IMR-90 (cell line): ENCODE data around the gene TCAP. TPM values are rescaled to one million over a fixed set of nuclear protein-coding genes. Genes with fewer than 3 reads are reported as not detected.

Experiments
- ATAC-seq: fragments of 200-7000 bp; cut with Tn5 transposase; 2 replicates; pipeline ENCODE4 v1.9.1; 2020; ENCODE audit warnings: low read depth, mild to moderate bottlenecking, moderate library complexity
- BruUV-seq: library from RNA; stranded (reverse); fragments of 400-500 nt; replicated peaks from 2 replicates; lab custom pipeline; 2021; lab: Mats Ljungman, UMichigan
- CTCF ChIA-PET: fragments of 300-600 bp; formaldehyde crosslinking; extraction: SDS; loops from one replicate; lab custom pipeline; 2021; ENCODE audit warnings: antibody characterized with exemption; lab: Yijun Ruan, JAX
- POLR2A ChIA-PET: fragments of 300-600 bp; sonication (Branson Sonifier 250); formaldehyde crosslinking; loops from one replicate; lab custom pipeline; 2022; ENCODE audit warnings: antibody characterized with exemption; ENCODE audit not compliant: unreplicated experiment; lab: Charles Lee
- DNase-seq: peaks from one replicate; pipeline ENCODE4 v3.0.0; 2013
- H2AFZ ChIP-seq: replicated peaks from 2 replicates; pipeline ENCODE3; 2013; ENCODE audit warnings: low read length, mild to moderate bottlenecking; ENCODE audit not compliant: poor library complexity
- H2AK5ac ChIP-seq: 2 replicates; pipeline ENCODE4 v1.6.1; 2013; ENCODE audit warnings: low read depth, low read length, inconsistent platforms
- H2AK9ac ChIP-seq: replicated peaks from 2 replicates; pipeline ENCODE3; 2013; ENCODE audit warnings: mild to moderate bottlenecking, low read depth, low read length, moderate library complexity; ENCODE audit not compliant: poor library complexity
- H2BK120ac ChIP-seq: 2 replicates; pipeline ENCODE4 v1.6.1; 2013; ENCODE audit warnings: low read depth, low read length, inconsistent platforms
- H2BK15ac ChIP-seq: 3 replicates; pipeline ENCODE4 v1.6.1; 2013; ENCODE audit warnings: low read depth, low read length, inconsistent platforms
- H2BK20ac ChIP-seq: 2 replicates; pipeline ENCODE4 v1.6.1; 2013; ENCODE audit warnings: low read depth, mild to moderate bottlenecking, inconsistent platforms, low read length, moderate library complexity
- H2BK5ac ChIP-seq: 2 replicates; pipeline ENCODE4 v1.6.1; 2013; ENCODE audit warnings: mild to moderate bottlenecking, low read depth, low read length, inconsistent platforms; ENCODE audit not compliant: poor library complexity, severe bottlenecking
- H3K14ac ChIP-seq: replicated peaks from 2 replicates; pipeline ENCODE4 v1.6.1; 2013; ENCODE audit warnings: low read depth, low read length, inconsistent platforms
- H3K18ac ChIP-seq: 2 replicates; pipeline ENCODE4 v1.6.1; 2013; ENCODE audit warnings: low read depth, low read length, control low read depth
- H3K23ac ChIP-seq: 2 replicates; pipeline ENCODE4 v1.6.1; 2013; ENCODE audit warnings: low read depth, low read length, inconsistent platforms
- H3K27ac ChIP-seq: 2 replicates; pipeline ENCODE4 v1.5.1; 2013; ENCODE audit warnings: mild to moderate bottlenecking, control low read depth, low read length; ENCODE audit not compliant: insufficient read depth
- H3K27me3 ChIP-seq: 2 replicates; pipeline ENCODE4 v1.6.1; 2013; ENCODE audit warnings: low read length; ENCODE audit not compliant: control insufficient read depth, insufficient read depth
- H3K36me3 ChIP-seq: 2 replicates; pipeline ENCODE4 v1.6.1; 2013; ENCODE audit warnings: low read length, mixed read lengths; ENCODE audit not compliant: control insufficient read depth, insufficient read depth
- H3K4ac ChIP-seq: 2 replicates; pipeline ENCODE4 v1.6.1; 2013; ENCODE audit warnings: low read depth, low read length, inconsistent platforms
- H3K4me1 ChIP-seq: 2 replicates; pipeline ENCODE4 v1.6.1; 2013; ENCODE audit warnings: low read length, mixed read lengths; ENCODE audit not compliant: control insufficient read depth, insufficient read depth
- H3K4me2 ChIP-seq: 2 replicates; pipeline ENCODE4 v1.6.1; 2013; ENCODE audit warnings: low read depth, mild to moderate bottlenecking, control low read depth, low read length, moderate library complexity
- H3K4me3 ChIP-seq: 2 replicates; pipeline ENCODE4 v1.5.1; 2013; ENCODE audit warnings: low read depth, mild to moderate bottlenecking, control low read depth, low read length, moderate library complexity; ENCODE audit not compliant: insufficient read depth
- H3K56ac ChIP-seq: 2 replicates; pipeline ENCODE4 v1.6.1; 2013; ENCODE audit warnings: low read length, inconsistent platforms; ENCODE audit not compliant: insufficient read depth; ENCODE audit errors: extremely low read depth
- H3K79me1 ChIP-seq, 2 experiments: 2 replicates each; pipeline ENCODE4 v1.6.1; 2013; ENCODE audit warnings: low read length in 2 of 2, inconsistent platforms in 1 of 2, low read depth in 1 of 2
- H3K9ac ChIP-seq: 2 replicates; pipeline ENCODE4 v1.6.1; 2013; ENCODE audit warnings: low read depth, low read length, control low read depth
- H3K9me1 ChIP-seq: 2 replicates; pipeline ENCODE4 v1.6.1; 2013; ENCODE audit warnings: low read length, inconsistent platforms; ENCODE audit not compliant: insufficient read depth
- H3K9me3 ChIP-seq: 2 replicates; pipeline ENCODE4 v1.6.1; 2013; ENCODE audit warnings: low read length; ENCODE audit not compliant: control insufficient read depth, insufficient read depth
- H4K20me1 ChIP-seq: 2 replicates; pipeline ENCODE4 v1.6.1; 2013; ENCODE audit warnings: low read length, inconsistent platforms; ENCODE audit not compliant: insufficient read depth
- H4K5ac ChIP-seq: 2 replicates; pipeline ENCODE4 v1.6.1; 2013; ENCODE audit warnings: mild to moderate bottlenecking, low read depth, low read length, control low read depth
- H4K8ac ChIP-seq, 2 experiments: 2 replicates each; pipeline ENCODE4 v1.6.1; 2013; ENCODE audit warnings: low read depth in 2 of 2, low read length in 2 of 2, control low read depth in 1 of 2, inconsistent platforms in 1 of 2
- H4K91ac ChIP-seq: 2 replicates; pipeline ENCODE4 v1.6.1; 2013; ENCODE audit warnings: low read depth, low read length, inconsistent platforms; ENCODE audit not compliant: insufficient read depth
- BHLHE40 ChIP-seq: fragments of 150-350 bp; IDR thresholded peaks from 2 replicates; pipeline ENCODE4 v1.6.1; 2016; ENCODE audit warnings: mild to moderate bottlenecking, low read depth, low read length
- CEBPB ChIP-seq: IDR thresholded peaks from 2 replicates; pipeline ENCODE4 v1.6.1; 2012; ENCODE audit warnings: low read depth, low read length, improper control_type of control experiment
- CTCF ChIP-seq: conservative IDR thresholded peaks from 2 replicates; pipeline ENCODE4 v1.5.1; 2012; ENCODE audit warnings: mild to moderate bottlenecking, low read depth, low read length, improper control_type of control experiment
- FOS ChIP-seq: fragments of 150-350 bp; IDR thresholded peaks from 2 replicates; pipeline ENCODE4 v1.6.1; 2016; ENCODE audit warnings: low read depth, low read length
- MAFK ChIP-seq: IDR thresholded peaks from 2 replicates; pipeline ENCODE4 v1.6.1; 2012; ENCODE audit warnings: low read depth, low read length, improper control_type of control experiment
- MAZ ChIP-seq: IDR thresholded peaks from 2 replicates; pipeline ENCODE4 v1.6.1; 2012; ENCODE audit warnings: low read depth, mild to moderate bottlenecking, low read length, improper control_type of control experiment, moderate library complexity, borderline replicate concordance
- MXI1 ChIP-seq: IDR thresholded peaks from 2 replicates; pipeline ENCODE4 v1.6.1; 2012; ENCODE audit warnings: low read depth, mild to moderate bottlenecking, low read length, moderate library complexity, borderline replicate concordance
- NFE2L2 ChIP-seq: fragments of 150-350 bp; IDR thresholded peaks from 2 replicates; pipeline ENCODE4 v1.6.1; 2016; ENCODE audit warnings: low read depth, mild to moderate bottlenecking, low read length
- POLR2A ChIP-seq: IDR thresholded peaks from 2 replicates; pipeline ENCODE4 v1.6.1; 2012; ENCODE audit warnings: mild to moderate bottlenecking, low read depth, low read length
- RAD21 ChIP-seq: IDR thresholded peaks from 2 replicates; pipeline ENCODE4 v1.6.1; 2012; ENCODE audit warnings: low read length, improper control_type of control experiment
- RCOR1 ChIP-seq: IDR thresholded peaks from 2 replicates; pipeline ENCODE4 v1.6.1; 2012; ENCODE audit warnings: mild to moderate bottlenecking, low read length, improper control_type of control experiment; ENCODE audit not compliant: insufficient replicate concordance
- RFX5 ChIP-seq: IDR thresholded peaks from 2 replicates; pipeline ENCODE4 v1.8.0; 2012; ENCODE audit warnings: low read depth, mild to moderate bottlenecking, low read length, moderate library complexity
- SMC3 ChIP-seq: fragments of 150-350 bp; IDR thresholded peaks from 2 replicates; pipeline ENCODE4 v1.6.1; 2016; ENCODE audit warnings: low read depth, mild to moderate bottlenecking, antibody characterized with exemption, low read length, moderate library complexity
- USF2 ChIP-seq: fragments of 150-350 bp; IDR thresholded peaks from 2 replicates; pipeline ENCODE4 v1.6.1; 2017; ENCODE audit warnings: mild to moderate bottlenecking, antibody characterized with exemption, low read length, low read depth
- WGBS, 2 experiments: methylation state at CpG; one replicate each; pipeline versions ENCODE4 v1.1.5 to v1.1.7; 2013; ENCODE audit warnings: missing lambda C conversion rate in 2 of 2; ENCODE audit not compliant: insufficient read length in 1 of 2; ENCODE audit errors: extremely low coverage in 2 of 2; 5-methylcytosine and 5-hydroxymethylcytosine counted together
- dilution Hi-C: fragments of 300-500 bp; cut with HindIII; formaldehyde crosslinking; loops from one replicate; pipeline ENCODE4 v1.14.3; 2018; ENCODE audit warnings: low sequenced_read_pairs; ENCODE audit not compliant: unreplicated experiment
- in situ Hi-C: fragments of 300-500 bp; cut with MboI; formaldehyde crosslinking; loops from 3 replicates; pipeline ENCODE4 v1.14.3; 2019; ENCODE audit warnings: low sequenced_read_pairs, inconsistent platforms, mixed read lengths
- intact Hi-C: fragments of 100-400 bp; cut with micrococcal nuclease; formaldehyde crosslinking; loops from 2 replicates; pipeline ENCODE4 v1.10.0; 2022
- polyA plus RNA-seq, 3 experiments: library from polyadenylated mRNA; depleted of rRNA; stranded (reverse); fragments of >200 nt; gene quantifications; 2 replicates each; pipeline ENCODE4 v1.2.3, GENCODE V29; 2012; ENCODE audit warnings: low replicate concordance in 1 of 3
- total RNA-seq: library from RNA; depleted of rRNA; stranded (reverse); fragments of >200 nt; gene quantifications from 2 replicates; pipeline ENCODE4 v1.2.3, GENCODE V29; 2012

TCAP gene
- total and polyA plus RNA-seq, 2 of the 4 experiments (the other 2 are of a cell fraction): under 0.01 to 0.21 TPM

- WGBS, 2 experiments: 100% methylated on average over 2 of the region's 11 CpGs; no CpG with 5 or more reads in 1 of the 2 experiments
- POLR2A ChIA-PET: no interaction called here
Measured at GRCh38 chr17:39658346-39658745, 6.8 kb upstream of the TCAP start.

More at GRCh38 chr17:39658346-39658745, 6.8 kb upstream of the TCAP start:
- Histone ChIP-seq H3K36me3 (peaks cover 42% of the 10 kb centered on the region), H2AK5ac (no peak overlapping the region), H4K8ac (no peak overlapping the region), H3K9ac (no peak overlapping the region), H4K91ac (no peak overlapping the region), H4K20me1 (peaks cover 14% of the 10 kb centered on the region), H3K27ac (no peak overlapping the region), H3K4me3 (no peak overlapping the region), H2BK20ac (no peak overlapping the region), H3K9me1 (no peaks in the 10 kb centered on the region), H3K79me1 (peaks cover 7 to 14% of the 10 kb centered on the region in 2 experiments), H2AK9ac (no peak overlapping the region), H3K23ac (no peak overlapping the region), H2BK120ac (no peak overlapping the region), H3K4ac (no peak overlapping the region), H3K56ac (no peak overlapping the region), H3K14ac (no peak overlapping the region), H3K18ac (no peak overlapping the region), H3K9me3 (no peaks in the 10 kb centered on the region), H3K27me3 (no peaks in the 10 kb centered on the region), H2BK5ac (no peak overlapping the region), H3K4me1 (no peaks in the 10 kb centered on the region), H2BK15ac (no peak overlapping the region), H4K5ac (no peak overlapping the region), H2AFZ (no peak overlapping the region), H3K4me2 (no peak overlapping the region)
- intact Hi-C loops (no loop called here), in situ Hi-C loops (no loop called here), dilution Hi-C loops (no loop called here)
- ATAC-seq: no peak
- DNase-seq: no peak
- no TSS peak for BruUV-seq
- TF ChIP-seq CEBPB (no peak), SMC3 (no peak), NFE2L2 (no peak), RCOR1 (no peak), CTCF (no peak), MXI1 (no peak), POLR2A (no peak), MAFK (no peak), FOS (no peak), RAD21 (no peak), RFX5 (no peak), MAZ (no peak), USF2 (no peak), BHLHE40 (no peak)
- CTCF ChIA-PET: interaction anchor here (0.6 kb wide), 2 partner anchors 63 to 161 kb away, joined by 3 to 15 read pairs; no protein-coding TSS in a partner anchor
